Ishikawa (cell line): ENCODE results near the gene TLR6.
A peak's percentile ranks its signal among the peaks of the same experiment; 100 is the strongest.

Experiments
- CEBPB ChIP-seq: IDR thresholded peaks from 2 replicates; pipeline ENCODE4 v1.6.1; 2012
- CREB1 ChIP-seq: IDR thresholded peaks from 2 replicates; pipeline ENCODE4 v1.6.1; 2012; ENCODE audit warnings: low read depth
- EGR1 ChIP-seq: IDR thresholded peaks from 2 replicates; pipeline ENCODE4 v1.6.1; 2012
- EP300 ChIP-seq: IDR thresholded peaks from 2 replicates; pipeline ENCODE4 v1.6.1; 2012; ENCODE audit warnings: borderline replicate concordance
- FOXM1 ChIP-seq: IDR thresholded peaks from 2 replicates; pipeline ENCODE4 v1.6.1; 2012; ENCODE audit warnings: low read depth, borderline replicate concordance
- MAX ChIP-seq: IDR thresholded peaks from 2 replicates; pipeline ENCODE4 v1.6.1; 2012
- NFIC ChIP-seq: IDR thresholded peaks from 2 replicates; pipeline ENCODE4 v1.6.1; 2012
- RAD21 ChIP-seq: IDR thresholded peaks from 2 replicates; pipeline ENCODE4 v1.6.1; 2012; ENCODE audit warnings: low read depth
- REST ChIP-seq: IDR thresholded peaks from 2 replicates; pipeline ENCODE4 v1.6.1; 2012; ENCODE audit warnings: low read depth, mild to moderate bottlenecking
- TAF1 ChIP-seq: IDR thresholded peaks from 2 replicates; pipeline ENCODE4 v1.6.1; 2012; ENCODE audit warnings: low read depth, mild to moderate bottlenecking
- TCF12 ChIP-seq: IDR thresholded peaks from 2 replicates; pipeline ENCODE4 v1.6.1; 2012; ENCODE audit warnings: low read depth
- TEAD4 ChIP-seq: IDR thresholded peaks from 2 replicates; pipeline ENCODE4 v1.6.1; 2012
- USF1 ChIP-seq: IDR thresholded peaks from 2 replicates; pipeline ENCODE4 v1.6.1; 2012
- YY1 ChIP-seq: IDR thresholded peaks from 2 replicates; pipeline ENCODE4 v1.6.1; 2012; ENCODE audit warnings: low read depth
- ZBTB7A ChIP-seq: IDR thresholded peaks from 2 replicates; pipeline ENCODE4 v1.6.1; 2012; ENCODE audit warnings: low read depth

The TLR6 gene

DNA sequence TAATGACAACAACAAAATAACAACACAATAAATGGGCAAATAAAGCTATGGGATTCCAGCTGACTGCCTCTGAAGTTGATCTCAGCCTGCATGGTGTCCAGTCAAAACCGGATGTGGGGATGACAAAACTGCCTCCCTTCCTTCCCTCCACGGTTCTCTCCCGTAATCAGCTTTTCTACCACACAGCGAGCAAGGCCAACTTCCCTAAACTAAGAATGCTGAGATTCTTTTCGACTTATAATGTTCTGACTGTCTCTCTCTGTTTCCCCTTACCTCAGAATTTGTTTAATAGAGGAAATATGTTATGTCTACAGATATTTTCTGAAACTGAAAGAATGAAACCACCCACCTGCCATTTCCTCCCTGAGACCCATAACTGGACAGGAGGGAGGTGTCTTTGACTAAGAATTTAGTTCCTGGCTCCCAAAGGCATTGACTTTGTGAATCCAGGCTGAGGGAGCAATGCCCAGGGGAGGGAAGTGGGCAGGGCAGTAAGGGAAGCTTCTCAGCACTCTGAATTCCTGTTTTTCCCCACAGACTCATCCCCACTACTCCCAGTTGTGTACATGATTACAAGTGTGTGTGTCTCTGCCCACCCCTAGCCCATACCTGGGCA is 51.0 kb downstream of the TLR6 start:
- TF ChIP-seq NFIC, result no peak
- no peak for TF ChIP-seq EP300
- no peak for TF ChIP-seq YY1
- TF ChIP-seq FOXM1, result no peak
- no peak for TF ChIP-seq RAD21
- TF ChIP-seq TCF12, result no peak
- no peak for TF ChIP-seq USF1

DNA sequence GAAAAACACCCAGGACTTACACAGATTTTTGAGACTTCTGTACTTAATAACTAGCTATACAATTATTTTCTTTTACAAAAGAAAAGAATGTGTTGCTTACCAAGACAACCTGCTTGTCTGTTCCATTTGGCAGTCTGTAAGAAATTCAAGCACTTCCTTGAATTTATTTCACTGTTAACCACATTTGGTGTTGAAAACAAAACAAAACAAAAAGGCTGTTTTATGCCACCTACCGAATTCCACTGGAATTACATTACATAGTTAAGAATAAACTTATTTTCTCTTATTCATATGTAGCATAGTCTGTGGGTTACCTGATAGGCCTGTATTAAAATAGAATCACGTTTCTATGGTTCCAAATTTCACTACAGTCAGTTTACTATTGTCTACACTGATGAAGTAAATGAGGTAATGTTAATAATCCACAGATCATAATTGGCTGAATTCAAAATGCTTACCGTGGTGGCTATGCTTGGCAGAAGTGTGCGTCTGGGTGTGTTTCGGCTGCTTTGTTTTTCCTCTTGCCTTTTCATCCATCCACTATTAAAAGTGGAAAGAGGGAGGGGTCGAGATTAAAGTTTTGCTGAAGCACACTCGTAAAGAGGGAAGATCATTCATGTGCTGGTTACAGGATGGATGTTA is 51.8 kb downstream of the TLR6 start, which contains the start of gene TLR1:
Gene TLR1 (minus strand): TSS at position 138 of the 642 bp plus-strand sequence. CDS start 5,960 bp downstream, outside the sequence.
- no peak for TF ChIP-seq EGR1
- TF ChIP-seq RAD21, result peak; percentile 37

DNA sequence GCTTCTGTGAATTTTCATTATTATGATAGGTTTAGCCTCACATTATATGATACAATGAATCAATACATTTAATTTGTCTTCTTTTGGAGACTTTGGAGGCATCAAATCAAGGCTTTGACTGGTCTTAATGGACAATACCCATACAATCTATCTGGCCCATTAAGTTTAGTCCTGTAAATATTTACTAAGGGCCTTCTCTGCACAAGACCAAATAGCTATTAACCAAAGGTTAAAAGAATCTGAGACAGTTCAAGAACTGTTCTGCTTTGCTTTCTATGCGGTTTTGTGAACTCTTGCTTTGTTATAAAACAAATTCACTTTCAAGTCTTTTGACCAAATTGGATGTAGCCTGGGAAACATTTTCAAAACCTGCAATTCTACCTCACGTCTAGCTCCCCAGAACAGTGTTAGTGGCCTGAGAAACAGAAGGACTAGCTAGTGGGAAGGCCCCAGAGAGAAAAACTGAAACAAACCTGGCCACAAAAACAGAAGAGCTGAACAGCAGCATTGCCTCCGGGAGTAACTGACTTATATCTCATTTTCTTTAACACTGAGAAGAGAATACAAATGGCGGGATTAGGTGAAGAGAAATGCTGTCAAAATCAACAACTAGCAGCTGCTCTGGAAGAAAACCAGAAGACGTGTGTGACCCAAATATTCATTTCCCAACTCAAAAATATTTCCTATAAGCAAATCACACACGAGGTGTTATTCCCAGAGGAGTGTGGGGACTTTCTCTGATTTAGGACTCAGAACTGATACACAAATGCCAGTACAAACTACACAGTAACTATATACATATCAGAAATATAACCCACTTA is 52.6 kb downstream of the TLR6 start:
- TF ChIP-seq EP300 (no peak), CREB1 (no peak), CEBPB (no peak), NFIC (no peak), RAD21 (no peak), TAF1 (no peak), REST (no peak), TEAD4 (no peak), ZBTB7A (no peak), YY1 (no peak), USF1 (no peak), TCF12 (no peak), EGR1 (no peak), FOXM1 (no peak), MAX (no peak)

DNA sequence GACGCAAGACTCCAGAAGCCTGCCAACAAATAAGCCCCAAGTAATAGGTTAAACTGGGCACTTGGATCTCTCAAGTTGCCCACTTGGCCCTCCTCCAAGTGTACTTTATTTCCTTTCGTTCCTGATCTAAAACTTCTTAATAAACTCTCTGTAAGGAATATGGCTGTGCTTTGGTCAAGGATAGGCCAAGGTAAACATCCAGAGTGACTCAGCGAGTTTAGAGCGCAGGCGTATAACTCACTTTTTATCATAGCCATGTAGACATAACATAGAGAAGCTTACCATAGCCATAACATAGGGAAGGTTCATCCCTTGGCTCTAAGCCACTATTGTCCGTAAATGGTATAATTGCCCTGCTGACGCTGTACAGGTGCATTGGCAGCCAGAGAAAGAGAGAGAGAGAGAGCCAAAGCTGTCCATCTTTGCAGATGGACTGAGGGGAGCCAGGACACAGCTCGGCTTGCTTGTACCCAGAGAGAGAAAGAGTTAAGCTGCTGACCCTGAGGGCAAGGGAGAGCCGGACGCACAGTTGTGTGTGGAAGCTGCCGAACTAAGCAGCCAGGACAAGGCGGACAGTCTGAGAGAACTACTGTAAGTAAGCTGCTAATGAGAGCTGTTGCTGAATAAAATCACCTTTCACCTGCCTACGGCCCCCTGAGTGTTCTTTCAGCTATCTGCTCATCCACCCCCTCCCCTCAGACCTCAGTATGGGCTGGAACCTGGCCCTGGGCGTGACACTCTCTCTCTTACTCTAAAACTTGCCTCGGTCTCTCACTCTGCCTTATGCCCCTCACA is 53.9 kb downstream of the TLR6 start:
- TF ChIP-seq TEAD4, result no peak
- TF ChIP-seq REST, result no peak
- TF ChIP-seq CEBPB, result no peak

DNA sequence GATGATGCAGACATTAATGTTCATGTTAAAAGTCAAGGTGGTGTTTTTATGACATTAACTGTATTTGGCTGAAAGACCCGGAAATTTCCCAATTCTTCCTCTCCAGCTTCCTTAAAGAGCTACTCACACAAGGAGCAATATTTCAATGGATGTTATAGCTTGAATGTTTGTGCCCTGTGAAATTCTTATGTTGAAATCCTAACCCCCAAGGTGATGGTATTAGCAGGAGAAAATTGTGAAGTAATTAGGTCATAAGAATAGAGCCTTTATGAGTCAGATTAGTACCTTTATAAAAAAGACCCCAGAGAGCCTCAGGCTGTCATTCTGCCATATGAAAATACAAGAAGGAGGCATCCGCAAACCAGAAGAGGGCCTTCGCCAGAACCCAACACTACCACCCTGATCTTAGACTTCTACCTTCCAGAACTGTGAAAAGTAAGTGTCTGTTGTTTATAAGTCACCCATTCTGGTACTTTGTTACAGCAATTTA is 55.6 kb downstream of the TLR6 start:
- no peak for TF ChIP-seq FOXM1
- no peak for TF ChIP-seq REST
- TF ChIP-seq NFIC, result no peak
- TF ChIP-seq TCF12, result no peak
- no peak for TF ChIP-seq EGR1
- no peak for TF ChIP-seq EP300
- no peak for TF ChIP-seq RAD21
